Natural killer cell treated with Interleukin-12 subunit alpha and Interleukin-12 subunit beta and Interleukin-15 and Interleukin-18, amount 100 ng/mL, for 72 hours (primary cell): ENCODE results near the gene MVD. TPM values are rescaled to one million over a fixed set of nuclear protein-coding genes. Genes with fewer than 3 reads are reported as not detected.

Experiments
- ATAC-seq, 2 donors: fragments of 150-1000 bp; cut with Tn5 transposase in 1 of 2; sonication (Bioruptor Pico), chemical (Tn5 transposase) in 1 of 2; 2 replicates each; pipeline ENCODE4 v1.10.0; 2021
- DNase-seq: peaks from one replicate; pipeline ENCODE4 v3.0.0; 2022; ENCODE audit warnings: low spot score
- H3K27ac Mint-ChIP-seq, 2 donors: 1 replicate in 1 of 2; 2 replicates in 1 of 2; pipeline ENCODE4 v1.8.0; 2022; ENCODE audit warnings: mixed read lengths in 2 of 2, mild to moderate bottlenecking in 1 of 2, moderate library complexity in 1 of 2
- H3K27me3 Mint-ChIP-seq, 2 donors: 1 replicate in 1 of 2; 2 replicates in 1 of 2; pipeline ENCODE4 v1.8.0; 2022; ENCODE audit warnings: mixed read lengths in 2 of 2
- H3K36me3 Mint-ChIP-seq: one replicate; pipeline ENCODE4 v1.8.0; 2022; ENCODE audit warnings: mixed read lengths
- H3K4me1 Mint-ChIP-seq, 2 donors: 1 replicate in 1 of 2; 2 replicates in 1 of 2; pipeline ENCODE4 v1.8.0; 2022; ENCODE audit warnings: low read depth in 2 of 2, mixed read lengths in 2 of 2, mild to moderate bottlenecking in 1 of 2
- H3K4me3 Mint-ChIP-seq: one replicate; pipeline ENCODE4 v1.8.0; 2022; ENCODE audit warnings: mixed read lengths
- H3K9me3 Mint-ChIP-seq: 2 replicates; pipeline ENCODE4 v1.8.0; 2022; ENCODE audit warnings: mixed read lengths
- total RNA-seq, 2 donors: library from RNA; stranded (reverse); gene quantifications; one replicate each; pipeline ENCODE4 v1.2.3, GENCODE V29; 2022

Gene MVD
- 100 to 1,000 TPM in 1 of 2 donors, 10 to 100 TPM in 1; 77.2 to 124 TPM for total RNA-seq

- Mint-ChIP-seq H3K27ac (peak within 1 kb of the TSS; percentile 43 to 93), H3K4me1 (peaks cover 13 to 19% of the 10 kb centered on the region in 2 donors), H3K27me3 (no peaks in the 10 kb centered on the region), H3K36me3 (no peaks in the 10 kb centered on the region), H3K4me3 (peak within 1 kb of the TSS; percentile 86), H3K9me3 (no peaks in the 10 kb centered on the region)
- ATAC-seq (peak; percentile 99), DNase-seq (peak; percentile 98)
Observed at GRCh38 chr16:88662843-88663606, at the start of gene MVD. Gene MVD, minus strand, starts transcription at chr16:88663091. Its CDS starts 11 bp downstream, at chr16:88663080.

- H3K4me1 Mint-ChIP-seq: peaks cover 2 to 17% of the 10 kb centered on the region in 2 donors
- no peak for ATAC-seq
- no peaks in the 10 kb centered on the region for H3K36me3 Mint-ChIP-seq
- no peak for DNase-seq
- H3K27ac Mint-ChIP-seq: no peak overlapping the region
- H3K9me3 Mint-ChIP-seq: no peaks in the 10 kb centered on the region
- H3K27me3 Mint-ChIP-seq: no peaks in the 10 kb centered on the region
- H3K4me3 Mint-ChIP-seq: no peak overlapping the region
Observed at GRCh38 chr16:88712362-88712979, 49.6 kb upstream of the MVD start.

GRCh38 chr16:88711750-88712340 is 49.0 kb upstream of the MVD start:
- Mint-ChIP-seq H3K36me3 (no peaks in the 10 kb centered on the region), H3K4me3 (no peak overlapping the region)

GRCh38 chr16:88710556-88710955 is 47.7 kb upstream of the MVD start:
- ATAC-seq: no peak
- no peaks in the 10 kb centered on the region for H3K27me3 Mint-ChIP-seq
- no peak overlapping the region for H3K4me3 Mint-ChIP-seq
- DNase-seq: no peak
- no peaks in the 10 kb centered on the region for H3K36me3 Mint-ChIP-seq
- peaks cover 8 to 22% of the 10 kb centered on the region in 2 donors for H3K4me1 Mint-ChIP-seq
- H3K9me3 Mint-ChIP-seq: no peaks in the 10 kb centered on the region
- H3K27ac Mint-ChIP-seq: no peak overlapping the region

More at GRCh38 chr16:88711750-88712340, 49.0 kb upstream of the MVD start:
- Mint-ChIP-seq H3K9me3 (no peaks in the 10 kb centered on the region), H3K4me1 (peaks cover 8 to 21% of the 10 kb centered on the region in 2 donors), H3K27me3 (no peaks in the 10 kb centered on the region), H3K27ac (no peak overlapping the region)
- DNase-seq (no peak), ATAC-seq (no peak)

- no peaks in the 10 kb centered on the region for H3K9me3 Mint-ChIP-seq
- no peaks in the 10 kb centered on the region for H3K36me3 Mint-ChIP-seq
- peaks cover 38 to 45% of the 10 kb centered on the region in 2 donors for H3K4me1 Mint-ChIP-seq
- DNase-seq (no peak), ATAC-seq (no peak)
- no peaks in the 10 kb centered on the region for H3K27me3 Mint-ChIP-seq
- peak overlapping the region; percentile 88 for H3K4me3 Mint-ChIP-seq
- peak overlapping the region; percentile 53 to 85 for H3K27ac Mint-ChIP-seq
Observed at GRCh38 chr16:88706965-88707826, 44.3 kb upstream of the MVD start.

- H3K27ac Mint-ChIP-seq: peak within 1 kb of the TSS; percentile 85 to 91
- H3K4me1 Mint-ChIP-seq: peaks cover 43 to 49% of the 10 kb centered on the region in 2 donors
- no peaks in the 10 kb centered on the region for H3K36me3 Mint-ChIP-seq
- H3K9me3 Mint-ChIP-seq: no peaks in the 10 kb centered on the region
- ATAC-seq: peak; percentile 90 to 92
- no peaks in the 10 kb centered on the region for H3K27me3 Mint-ChIP-seq
- DNase-seq: peak; percentile 95
- peak within 1 kb of the TSS; percentile 88 for H3K4me3 Mint-ChIP-seq
Observed at GRCh38 chr16:88706229-88706964, 43.5 kb upstream of the MVD start, which contains the start of the genes CTU2 and RNF166. Gene CTU2, plus strand, starts transcription at chr16:88706503. Its CDS starts 28 bp downstream, at chr16:88706531. Gene RNF166, minus strand, starts transcription at chr16:88706408. Its CDS starts 83 bp downstream, at chr16:88706325.

GRCh38 chr16:88705801-88706228 is 42.9 kb upstream of the MVD start:
- ATAC-seq (peak; percentile 1 to 14), DNase-seq (no peak)
- H3K9me3 Mint-ChIP-seq: no peaks in the 10 kb centered on the region
- H3K4me1 Mint-ChIP-seq: peaks cover 49% of the 10 kb centered on the region in 2 donors
- peak overlapping the region; percentile 88 for H3K4me3 Mint-ChIP-seq
- peak overlapping the region; percentile 85 to 91 for H3K27ac Mint-ChIP-seq
- no peaks in the 10 kb centered on the region for H3K36me3 Mint-ChIP-seq
- H3K27me3 Mint-ChIP-seq: no peaks in the 10 kb centered on the region

GRCh38 chr16:88705076-88705684 is 42.3 kb upstream of the MVD start:
- Mint-ChIP-seq H3K27ac (peak overlapping the region; percentile 85 to 91), H3K27me3 (no peaks in the 10 kb centered on the region), H3K36me3 (no peaks in the 10 kb centered on the region), H3K4me1 (peaks cover 50 to 54% of the 10 kb centered on the region in 2 donors), H3K4me3 (peak overlapping the region; percentile 86), H3K9me3 (no peaks in the 10 kb centered on the region)
- no peak for DNase-seq
- no peak for ATAC-seq

GRCh38 chr16:88703486-88704309 is 40.8 kb upstream of the MVD start:
- peak; percentile 37 to 41 for ATAC-seq
- Mint-ChIP-seq H3K4me3 (peak overlapping the region; percentile 86), H3K36me3 (no peaks in the 10 kb centered on the region), H3K27ac (peak overlapping the region; percentile 75 to 85), H3K27me3 (no peaks in the 10 kb centered on the region), H3K9me3 (no peaks in the 10 kb centered on the region), H3K4me1 (peaks cover 57 to 61% of the 10 kb centered on the region in 2 donors)
- peak; percentile 85 for DNase-seq

- Mint-ChIP-seq H3K27me3 (no peaks in the 10 kb centered on the region), H3K4me3 (peak overlapping the region; percentile 86), H3K36me3 (no peaks in the 10 kb centered on the region), H3K9me3 (no peaks in the 10 kb centered on the region), H3K27ac (peak overlapping the region; percentile 75 to 85), H3K4me1 (peaks cover 58 to 61% of the 10 kb centered on the region in 2 donors)
- DNase-seq: no peak
- ATAC-seq: no peak
Observed at GRCh38 chr16:88702371-88703210, 39.7 kb upstream of the MVD start.
